ENCODE data around the gene CD200R1. TPM values are rescaled to one million over a fixed set of nuclear protein-coding genes. Genes with fewer than 3 reads are reported as not detected.

Gene CD200R1, protein sequence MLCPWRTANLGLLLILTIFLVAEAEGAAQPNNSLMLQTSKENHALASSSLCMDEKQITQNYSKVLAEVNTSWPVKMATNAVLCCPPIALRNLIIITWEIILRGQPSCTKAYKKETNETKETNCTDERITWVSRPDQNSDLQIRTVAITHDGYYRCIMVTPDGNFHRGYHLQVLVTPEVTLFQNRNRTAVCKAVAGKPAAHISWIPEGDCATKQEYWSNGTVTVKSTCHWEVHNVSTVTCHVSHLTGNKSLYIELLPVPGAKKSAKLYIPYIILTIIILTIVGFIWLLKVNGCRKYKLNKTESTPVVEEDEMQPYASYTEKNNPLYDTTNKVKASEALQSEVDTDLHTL
- 1 to 10 TPM; 1.1 TPM for total RNA-seq

- Mint-ChIP-seq H3K36me3 (ENCODE audit: low read depth) (no peaks in the 10 kb centered on the region), H3K27ac (peak within 1 kb of the TSS; percentile 44), H3K4me3 (peak within 1 kb of the TSS; percentile 70), H3K9me3 (no peaks in the 10 kb centered on the region), H3K27me3 (ENCODE audit: low read depth) (no peaks in the 10 kb centered on the region), H3K4me1 (ENCODE audit: low read depth) (peaks cover 75% of the 10 kb centered on the region)
- intact Hi-C loops (cut with micrococcal nuclease): loop anchor here (1.0 to 10.0 kb wide), 6 partner anchors 173 to 843 kb away; partner anchors contain the start of genes CD200 and GCSAM
- CTCF ChIA-PET: interaction anchor here (0.6 to 4.0 kb wide), 6 partner anchors 12 to 332 kb away, joined by 3 to 25 read pairs (median 4); no protein-coding TSS in a partner anchor
- DNase-seq: no peak
Measured at GRCh38 chr3:112974894-112975293, at the start of gene CD200R1. Gene CD200R1 (minus strand): TSS chr3:112975103. CDS start chr3:112974857, 246 bp downstream.

GRCh38 chr3:113021471-113021870 is 46.6 kb upstream of the CD200R1 start:
- CTCF ChIA-PET: interaction anchor here (1.5 to 1.8 kb wide), 2 partner anchors 13 to 22 kb away, joined by 3 to 8 read pairs; no protein-coding TSS in a partner anchor
- peaks cover 26% of the 10 kb centered on the region for H3K36me3 Mint-ChIP-seq (ENCODE audit: low read depth)
- peaks cover 48% of the 10 kb centered on the region for H3K4me1 Mint-ChIP-seq (ENCODE audit: low read depth)
- H3K27ac Mint-ChIP-seq: no peak overlapping the region
- no peaks in the 10 kb centered on the region for H3K9me3 Mint-ChIP-seq
- H3K4me3 Mint-ChIP-seq: no peak overlapping the region
- no peak for DNase-seq
- intact Hi-C loops (cut with micrococcal nuclease): no loop called here
- H3K27me3 Mint-ChIP-seq (ENCODE audit: low read depth): no peaks in the 10 kb centered on the region

DNA sequence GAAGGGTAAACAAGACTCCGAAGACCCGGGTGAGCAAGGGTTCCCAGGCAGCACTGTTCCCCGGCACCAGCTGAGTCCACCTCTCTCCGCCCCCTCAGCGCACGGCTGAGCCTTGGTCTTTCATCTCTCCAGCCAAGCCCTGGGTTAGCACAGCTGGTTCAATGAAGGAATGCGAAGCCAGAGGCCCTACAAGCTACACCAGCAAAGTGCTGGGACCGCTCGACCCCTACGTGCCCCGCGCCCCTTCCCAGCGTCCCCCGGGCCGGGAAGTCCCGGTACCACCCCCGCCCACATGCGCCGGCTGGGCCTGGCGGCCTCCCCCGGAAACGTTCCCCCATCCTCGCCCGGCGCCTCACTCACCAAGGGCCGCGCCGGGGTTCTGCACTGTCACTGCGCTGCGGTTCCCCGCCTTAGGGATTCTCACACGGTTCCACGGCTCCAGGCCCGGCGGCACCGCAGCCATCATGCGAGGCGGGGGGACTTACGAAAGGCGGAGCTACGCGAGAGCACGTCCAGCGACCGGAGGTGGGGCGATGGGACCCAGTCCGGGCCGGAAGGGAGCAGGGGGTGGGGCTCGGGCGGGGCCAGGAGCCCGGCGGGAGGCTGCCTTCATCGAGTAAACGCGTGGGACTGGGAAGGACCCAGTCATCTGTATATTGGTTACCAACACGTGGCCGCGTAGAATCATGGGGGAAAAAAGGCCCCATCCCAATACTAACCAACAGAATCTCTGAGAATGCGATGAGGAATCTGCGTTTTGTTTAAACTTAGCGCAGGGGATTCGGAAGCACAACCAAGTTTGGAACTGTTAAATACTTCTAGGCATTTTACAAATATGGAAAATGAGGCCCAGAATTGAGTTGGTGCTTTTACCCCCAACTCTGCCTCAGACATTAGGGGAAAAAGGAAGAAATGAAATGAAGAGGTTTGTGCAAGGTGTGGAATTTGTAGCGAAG is 44.6 kb upstream of the CD200R1 start:
- CTCF ChIA-PET: interaction anchor here (0.7 to 2.2 kb wide), 7 partner anchors 11 to 558 kb away, joined by 3 to 9 read pairs (median 6); partner anchors contain the start of gene GTPBP8
- DNase-seq: peak; percentile 94
- Mint-ChIP-seq H3K27me3 (ENCODE audit: low read depth) (no peaks in the 10 kb centered on the region), H3K4me1 (ENCODE audit: low read depth) (peaks cover 64% of the 10 kb centered on the region), H3K4me3 (peak overlapping the region; percentile 94), H3K27ac (peak overlapping the region; percentile 99), H3K36me3 (ENCODE audit: low read depth) (peaks cover 39% of the 10 kb centered on the region), H3K9me3 (no peaks in the 10 kb centered on the region)
- intact Hi-C loops (cut with micrococcal nuclease): loop anchor here (1.0 to 5.0 kb wide), 10 partner anchors 29 to 1037 kb away; partner anchors contain the start of genes CCDC191, GTPBP8, NAA50 and QTRT2

DNA sequence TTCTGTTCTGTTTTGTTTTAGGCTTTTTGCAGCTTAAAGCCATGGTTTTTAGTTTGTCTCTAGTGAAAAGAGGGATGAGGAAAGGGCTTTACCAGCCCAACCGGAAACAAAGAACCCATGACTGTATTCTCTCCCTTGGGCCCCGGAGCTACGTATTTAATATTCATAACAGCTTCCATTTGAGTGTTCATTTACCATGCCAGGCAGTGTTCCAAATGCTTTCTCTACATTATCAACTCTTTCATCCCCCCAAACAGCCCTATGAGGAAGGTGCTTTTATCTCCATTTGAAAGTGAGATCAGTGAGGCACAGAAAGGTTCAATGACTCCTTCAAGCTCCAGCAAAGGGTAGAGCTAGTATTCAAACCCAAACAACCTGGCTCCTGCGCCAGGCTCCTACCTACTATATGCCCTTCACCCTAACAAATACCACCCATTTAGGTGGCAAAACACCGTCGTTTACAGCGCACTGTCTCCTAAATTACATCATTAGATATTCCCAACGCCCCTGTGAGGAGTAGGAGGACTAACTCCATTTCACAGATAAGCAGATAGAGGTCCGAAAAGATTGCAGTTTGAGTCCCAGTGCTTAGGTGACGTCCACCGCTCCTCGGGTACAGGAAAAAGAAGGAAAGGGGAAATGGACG is 43.8 kb upstream of the CD200R1 start:
- H3K27me3 Mint-ChIP-seq (ENCODE audit: low read depth): no peaks in the 10 kb centered on the region
- no peaks in the 10 kb centered on the region for H3K9me3 Mint-ChIP-seq
- peaks cover 70% of the 10 kb centered on the region for H3K4me1 Mint-ChIP-seq (ENCODE audit: low read depth)
- H3K27ac Mint-ChIP-seq: peak overlapping the region; percentile 99
- H3K36me3 Mint-ChIP-seq (ENCODE audit: low read depth): peaks cover 44% of the 10 kb centered on the region
- CTCF ChIA-PET: interaction anchor here (0.7 to 2.2 kb wide), 8 partner anchors 11 to 559 kb away, joined by 3 to 9 read pairs (median 6); partner anchors contain the start of gene GTPBP8
- peak; percentile 63 for DNase-seq
- peak overlapping the region; percentile 94 for H3K4me3 Mint-ChIP-seq
- intact Hi-C loops (cut with micrococcal nuclease): loop anchor here (1.0 to 5.0 kb wide), 12 partner anchors 13 to 1038 kb away; partner anchors contain the start of genes CCDC191, GTPBP8, NAA50 and QTRT2

GRCh38 chr3:113013593-113013992 is 38.7 kb upstream of the CD200R1 start:
- no peak for DNase-seq
- H3K4me1 Mint-ChIP-seq (ENCODE audit: low read depth): peaks cover 83% of the 10 kb centered on the region
- H3K4me3 Mint-ChIP-seq: no peak overlapping the region
- H3K27me3 Mint-ChIP-seq (ENCODE audit: low read depth): no peaks in the 10 kb centered on the region
- H3K36me3 Mint-ChIP-seq (ENCODE audit: low read depth): peaks cover 72% of the 10 kb centered on the region
- CTCF ChIA-PET: interaction anchor here (1.4 kb wide), 1 partner anchor 277 kb away, joined by 3 read pairs; no protein-coding TSS in a partner anchor
- no peaks in the 10 kb centered on the region for H3K9me3 Mint-ChIP-seq
- H3K27ac Mint-ChIP-seq: peak overlapping the region; percentile 82
- intact Hi-C loops (cut with micrococcal nuclease): no loop called here

DNA sequence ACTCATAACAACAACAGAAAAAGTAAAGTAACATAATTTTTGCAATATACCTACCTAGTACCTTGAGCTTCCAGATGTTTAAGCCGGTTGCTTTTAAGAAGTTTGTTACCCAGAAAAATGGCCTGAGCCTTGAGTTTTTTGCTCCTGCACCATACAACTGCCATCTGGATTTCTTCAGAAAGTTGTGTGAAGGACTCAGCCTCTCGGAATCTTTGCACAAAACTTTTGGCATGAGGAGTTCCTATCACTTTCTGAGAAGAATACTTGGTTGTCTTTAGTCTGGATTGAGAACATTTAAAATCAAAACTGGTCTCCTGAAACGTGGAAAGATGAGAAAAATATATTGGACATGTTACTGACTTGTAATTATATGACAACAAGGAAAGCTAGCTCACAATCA is 33.2 kb upstream of the CD200R1 start:
- Mint-ChIP-seq H3K36me3 (ENCODE audit: low read depth) (peaks cover 72% of the 10 kb centered on the region), H3K4me3 (no peak overlapping the region), H3K27me3 (ENCODE audit: low read depth) (no peaks in the 10 kb centered on the region), H3K4me1 (ENCODE audit: low read depth) (peaks cover 88% of the 10 kb centered on the region), H3K27ac (peak overlapping the region; percentile 81), H3K9me3 (no peaks in the 10 kb centered on the region)
- no peak for DNase-seq
- intact Hi-C loops (cut with micrococcal nuclease): loop anchor here (5.0 to 10.0 kb wide), 4 partner anchors 511 to 1396 kb away; partner anchors contain the start of genes BTLA and GCSAM
- CTCF ChIA-PET: interaction anchor here (0.7 to 1.2 kb wide), 5 partner anchors 8 to 34 kb away, joined by 3 to 4 read pairs (median 3); partner anchors contain the start of gene GTPBP8

DNA sequence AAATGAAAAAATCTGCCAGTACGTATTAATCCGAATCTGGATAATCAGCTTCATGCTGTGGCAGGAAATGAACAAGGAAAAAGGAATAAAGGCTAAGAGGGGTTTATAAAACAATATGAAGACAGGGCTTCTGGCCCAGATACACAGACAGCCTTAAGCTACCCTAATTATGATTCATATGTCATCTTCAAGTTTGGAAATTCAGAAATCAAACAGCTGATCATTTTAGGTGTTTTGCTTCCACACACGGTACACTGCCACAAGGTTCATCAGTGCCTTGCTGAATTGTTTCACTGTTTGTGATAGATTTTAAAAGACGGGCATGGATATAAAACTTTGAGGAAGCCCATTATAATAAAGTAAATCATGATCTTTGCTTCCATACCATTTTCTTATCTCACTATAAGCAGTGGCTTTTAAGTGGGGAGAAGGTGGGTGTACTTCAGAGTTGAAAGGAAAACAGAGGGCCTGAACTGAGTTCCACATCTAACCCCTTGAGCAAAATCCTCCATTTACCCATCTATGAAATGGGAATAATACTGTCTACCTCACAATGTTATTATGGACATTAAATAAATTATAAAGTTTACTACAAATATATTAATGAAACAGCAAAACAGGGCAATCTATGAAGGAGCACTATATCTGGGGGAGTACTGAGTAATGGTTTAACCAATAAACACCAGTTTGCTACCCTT is 31.6 kb upstream of the CD200R1 start:
- peak overlapping the region; percentile 50 for H3K4me3 Mint-ChIP-seq
- H3K4me1 Mint-ChIP-seq (ENCODE audit: low read depth): peaks cover 90% of the 10 kb centered on the region
- peak overlapping the region; percentile 98 for H3K27ac Mint-ChIP-seq
- no peaks in the 10 kb centered on the region for H3K9me3 Mint-ChIP-seq
- intact Hi-C loops (cut with micrococcal nuclease): loop anchor here (5.0 to 10.0 kb wide), 4 partner anchors 509 to 1394 kb away; partner anchors contain the start of genes BTLA and GCSAM
- H3K36me3 Mint-ChIP-seq (ENCODE audit: low read depth): peaks cover 73% of the 10 kb centered on the region
- no peaks in the 10 kb centered on the region for H3K27me3 Mint-ChIP-seq (ENCODE audit: low read depth)
- CTCF ChIA-PET: interaction anchor here (0.8 to 2.3 kb wide), 4 partner anchors 12 to 272 kb away, joined by 5 to 8 read pairs (median 8); partner anchors contain the start of gene GTPBP8
- DNase-seq: no peak

GRCh38 chr3:113005611-113006010 is 30.7 kb upstream of the CD200R1 start:
- H3K4me3 Mint-ChIP-seq: peak overlapping the region; percentile 50
- H3K9me3 Mint-ChIP-seq: no peaks in the 10 kb centered on the region
- no peaks in the 10 kb centered on the region for H3K27me3 Mint-ChIP-seq (ENCODE audit: low read depth)
- H3K4me1 Mint-ChIP-seq (ENCODE audit: low read depth): peaks cover 91% of the 10 kb centered on the region
- H3K36me3 Mint-ChIP-seq (ENCODE audit: low read depth): peaks cover 74% of the 10 kb centered on the region
- H3K27ac Mint-ChIP-seq: peak overlapping the region; percentile 98
- CTCF ChIA-PET: interaction anchor here (2.1 to 2.3 kb wide), 2 partner anchors 15 to 271 kb away, joined by 8 read pairs; partner anchors contain the start of gene GTPBP8
- peak; percentile 57 for DNase-seq
- intact Hi-C loops (cut with micrococcal nuclease): loop anchor here (1.0 to 10.0 kb wide), 9 partner anchors 13 to 1393 kb away; partner anchors contain the start of genes BTLA, GCSAM, GTPBP8 and SLC35A5

- H3K27ac Mint-ChIP-seq: peak overlapping the region; percentile 95
- intact Hi-C loops (cut with micrococcal nuclease): loop anchor here (5.0 to 10.0 kb wide), 2 partner anchors 665 to 1212 kb away; no protein-coding TSS in a partner anchor
- H3K4me1 Mint-ChIP-seq (ENCODE audit: low read depth): peaks cover 86% of the 10 kb centered on the region
- DNase-seq: peak; percentile 90
- H3K9me3 Mint-ChIP-seq: no peaks in the 10 kb centered on the region
- CTCF ChIA-PET: interaction anchor here (0.7 to 1.6 kb wide), 3 partner anchors 11 to 423 kb away, joined by 3 to 8 read pairs (median 4); partner anchors contain the start of genes CD200R1 and GTPBP8
- no peaks in the 10 kb centered on the region for H3K27me3 Mint-ChIP-seq (ENCODE audit: low read depth)
- peak overlapping the region; percentile 42 for H3K4me3 Mint-ChIP-seq
- peaks cover 66% of the 10 kb centered on the region for H3K36me3 Mint-ChIP-seq (ENCODE audit: low read depth)
Measured at GRCh38 chr3:113002679-113003078, 27.8 kb upstream of the CD200R1 start.

GRCh38 chr3:113002037-113002436 is 27.1 kb upstream of the CD200R1 start:
- Mint-ChIP-seq H3K27ac (peak overlapping the region; percentile 95), H3K4me3 (peak overlapping the region; percentile 42), H3K4me1 (ENCODE audit: low read depth) (peaks cover 86% of the 10 kb centered on the region), H3K27me3 (ENCODE audit: low read depth) (no peaks in the 10 kb centered on the region), H3K9me3 (no peaks in the 10 kb centered on the region), H3K36me3 (ENCODE audit: low read depth) (peaks cover 63% of the 10 kb centered on the region)
- DNase-seq: no peak
- intact Hi-C loops (cut with micrococcal nuclease): loop anchor here (5.0 to 10.0 kb wide), 2 partner anchors 665 to 1213 kb away; no protein-coding TSS in a partner anchor
- CTCF ChIA-PET: interaction anchor here (1.0 to 1.7 kb wide), 2 partner anchors 11 to 23 kb away, joined by 3 to 4 read pairs; partner anchors contain the start of gene GTPBP8
